Left forelimb (tissue), 1 donor: ENCODE measurements around the gene PAK1IP1.
"Not testable (repeated sequence)": the region's sequence is repeated elsewhere in the genome, so short reads cannot be mapped to it uniquely, and the experiment has no call there.

Experiments
- DNase-seq: peaks from one replicate; pipeline ENCODE4 v3.0.0-alpha.2; 2018; ENCODE audit warnings: low spot score

PAK1IP1 gene, protein sequence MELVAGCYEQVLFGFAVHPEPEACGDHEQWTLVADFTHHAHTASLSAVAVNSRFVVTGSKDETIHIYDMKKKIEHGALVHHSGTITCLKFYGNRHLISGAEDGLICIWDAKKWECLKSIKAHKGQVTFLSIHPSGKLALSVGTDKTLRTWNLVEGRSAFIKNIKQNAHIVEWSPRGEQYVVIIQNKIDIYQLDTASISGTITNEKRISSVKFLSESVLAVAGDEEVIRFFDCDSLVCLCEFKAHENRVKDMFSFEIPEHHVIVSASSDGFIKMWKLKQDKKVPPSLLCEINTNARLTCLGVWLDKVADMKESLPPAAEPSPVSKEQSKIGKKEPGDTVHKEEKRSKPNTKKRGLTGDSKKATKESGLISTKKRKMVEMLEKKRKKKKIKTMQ

DNA sequence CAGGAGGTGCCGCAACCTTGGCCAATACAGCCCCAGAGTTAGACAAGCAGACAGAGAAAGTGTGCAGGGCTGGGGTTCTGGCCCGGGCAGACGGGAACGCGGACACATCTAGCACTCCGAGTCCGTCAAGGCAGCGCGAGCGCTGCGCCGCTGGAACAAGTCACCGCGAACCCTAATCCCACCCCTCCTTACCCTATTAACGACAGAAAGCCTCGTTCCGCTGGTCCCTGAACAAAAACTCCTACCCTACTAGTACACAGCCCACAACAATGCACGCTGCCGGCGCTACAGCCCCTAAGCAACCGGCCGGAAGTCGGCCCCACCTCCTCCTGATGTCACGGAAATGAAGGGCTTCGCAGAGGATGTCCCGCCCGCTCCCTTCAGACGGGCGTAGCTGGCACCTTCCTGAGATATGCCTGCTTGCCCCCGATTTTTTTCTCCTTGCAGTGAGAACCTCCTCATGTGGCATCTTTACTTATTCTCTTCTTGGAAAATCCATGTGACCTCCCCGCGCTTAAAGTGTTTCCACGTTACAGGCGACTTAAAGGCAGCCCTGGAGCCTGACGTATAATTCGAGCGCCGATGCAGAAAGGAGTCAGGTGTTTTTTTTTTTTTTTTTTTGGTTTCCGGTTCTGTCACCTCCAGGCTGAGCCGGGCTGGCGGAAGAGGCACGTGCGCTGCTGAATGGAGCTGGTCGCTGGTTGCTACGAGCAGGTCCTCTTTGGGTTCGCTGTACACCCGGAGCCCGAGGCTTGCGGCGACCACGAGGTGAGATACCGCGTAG, at the start of gene PAK1IP1, which contains the start of gene C6orf52:
Gene PAK1IP1, plus strand, starts transcription at position 671 of the 784 bp plus-strand sequence. Its CDS starts 14 bp downstream, at position 685.
Gene C6orf52, minus strand, starts transcription at position 315 of the 784 bp plus-strand sequence. CDS start 7,066 bp downstream, outside the sequence.
- peak; percentile 97 for DNase-seq

DNA sequence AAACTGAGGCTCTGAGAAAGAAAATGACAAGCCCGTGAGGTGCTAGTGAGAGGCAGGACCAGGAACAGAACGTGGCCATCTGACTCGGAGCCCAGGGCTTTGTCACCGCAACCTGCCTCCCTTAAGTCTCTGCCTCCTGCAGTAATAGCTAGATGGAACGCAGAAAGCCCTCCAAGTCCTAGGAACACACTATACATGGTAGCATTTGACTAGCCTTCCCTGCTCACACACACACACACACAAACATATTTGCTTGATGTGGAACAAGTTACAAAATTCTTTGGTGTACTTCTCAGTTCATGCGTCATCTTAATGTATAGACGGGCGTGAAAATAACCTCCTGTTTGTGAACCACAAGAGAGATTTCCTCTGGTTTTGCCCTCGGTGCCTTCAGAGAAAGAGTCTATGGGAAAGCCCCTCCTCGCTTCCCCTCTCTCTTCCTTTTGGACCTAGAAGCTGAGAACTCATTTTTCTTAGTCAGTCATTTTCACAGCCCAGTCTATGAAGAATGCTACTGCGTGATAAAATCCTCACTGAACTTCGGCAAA, 39.2 kb upstream of the PAK1IP1 start:
- no peak for DNase-seq

DNA sequence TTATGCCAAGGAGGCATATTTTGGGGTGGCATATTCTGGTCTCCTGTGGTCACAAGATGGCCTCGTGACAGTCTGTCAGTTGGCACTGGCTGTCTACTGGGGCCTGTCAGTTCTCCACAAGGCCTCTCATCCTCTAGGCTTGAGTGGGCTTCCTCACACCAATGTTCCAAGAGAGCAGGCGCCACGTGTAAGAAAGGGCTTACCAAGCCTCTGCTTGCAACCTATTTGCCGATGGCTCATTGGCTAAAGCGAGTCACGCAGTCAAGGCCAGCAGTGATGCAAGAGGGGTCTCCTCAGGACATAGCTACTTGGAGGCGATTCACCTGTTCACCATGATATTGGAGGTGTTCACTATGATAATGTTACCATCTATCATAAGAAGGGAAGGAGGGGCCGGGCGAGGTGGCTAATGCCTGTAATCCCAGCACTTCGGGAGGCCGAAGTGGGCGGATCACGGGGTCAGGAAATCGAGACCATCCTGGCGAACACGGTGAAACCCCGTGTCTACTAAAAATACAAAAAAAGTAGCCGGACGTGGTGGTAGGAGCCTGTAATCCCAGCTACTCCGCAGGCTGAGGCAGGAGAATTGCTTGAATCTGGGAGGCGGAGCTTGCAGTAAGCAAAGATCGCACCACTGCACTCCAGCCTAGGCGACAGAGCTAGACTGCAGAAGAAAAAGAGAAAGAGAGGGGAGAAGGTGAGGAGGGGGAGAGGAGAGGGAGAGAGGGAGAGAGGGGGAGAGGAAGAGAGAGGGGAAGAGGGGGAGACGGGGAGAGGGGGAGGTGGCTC, 35.7 kb upstream of the PAK1IP1 start:
- DNase-seq: no peak

DNA sequence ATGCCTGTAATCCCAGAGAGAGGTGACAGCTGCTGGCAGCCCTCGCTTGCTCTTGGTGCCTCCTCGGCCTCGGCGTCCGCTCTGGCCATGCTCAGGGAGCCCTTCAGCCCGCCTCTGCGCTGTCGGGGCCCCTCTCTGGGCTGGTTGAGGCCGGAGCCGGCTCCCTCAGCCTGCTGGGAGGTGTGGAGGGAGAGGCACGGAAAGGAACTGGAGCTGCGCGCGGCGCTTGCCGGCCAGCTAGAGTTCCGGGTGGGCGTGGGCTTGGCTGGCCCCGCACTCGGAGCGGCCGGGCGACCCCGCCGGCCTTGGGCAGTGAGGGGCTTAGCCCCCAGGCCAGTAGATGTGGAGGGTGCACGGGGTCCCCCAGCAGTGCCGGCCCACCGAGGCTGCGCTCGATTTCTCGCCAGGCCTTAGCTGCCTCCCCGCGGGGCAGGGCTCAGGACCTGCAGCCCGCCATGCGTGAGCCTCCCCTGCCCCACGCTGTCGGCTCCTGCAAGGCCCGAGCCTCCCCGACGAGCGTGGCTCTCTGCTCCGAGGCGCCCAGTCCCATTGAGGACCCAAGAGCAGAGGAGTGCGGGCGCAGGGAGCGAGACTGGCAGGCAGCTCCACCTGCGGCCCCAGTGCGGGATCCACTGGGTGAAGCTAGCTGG, 34.9 kb upstream of the PAK1IP1 start:
- DNase-seq: no peak

DNA sequence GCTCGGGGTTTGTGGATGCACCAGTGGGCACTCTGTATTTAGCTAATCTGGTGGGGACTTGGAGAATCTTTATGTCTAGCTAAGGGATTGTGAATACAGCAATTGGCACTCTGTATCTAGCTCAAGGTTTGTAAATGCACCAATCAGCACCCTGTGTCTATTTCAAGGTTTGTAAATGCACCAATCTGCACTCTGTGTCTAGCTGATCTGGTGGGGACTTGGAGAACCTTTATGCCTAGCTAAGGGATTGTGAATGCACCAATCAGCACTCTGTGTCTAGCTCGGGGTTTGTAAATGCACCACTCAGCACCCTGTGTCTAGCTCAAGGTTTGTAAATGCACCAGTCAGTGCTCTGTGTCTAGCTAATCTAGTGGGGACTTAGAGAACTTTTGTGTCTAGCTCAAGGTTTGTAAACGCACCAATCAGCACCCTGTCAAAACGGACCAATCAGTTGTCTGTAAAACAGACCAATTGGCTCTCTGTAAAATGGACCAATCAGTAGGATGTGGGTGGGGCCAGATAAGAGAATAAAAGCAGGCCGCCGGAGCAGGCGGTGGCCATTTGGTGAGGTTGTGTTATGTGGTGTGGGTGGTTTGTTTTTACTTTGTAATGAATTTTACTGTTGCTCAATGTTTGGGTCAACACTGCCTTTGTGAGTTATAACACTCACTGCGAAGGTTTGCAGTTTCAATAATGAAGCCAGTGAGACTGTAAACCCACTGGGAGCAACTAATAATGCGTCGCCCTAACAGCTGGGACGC, 34.2 kb upstream of the PAK1IP1 start:
- not testable (repeated sequence) for DNase-seq

DNA sequence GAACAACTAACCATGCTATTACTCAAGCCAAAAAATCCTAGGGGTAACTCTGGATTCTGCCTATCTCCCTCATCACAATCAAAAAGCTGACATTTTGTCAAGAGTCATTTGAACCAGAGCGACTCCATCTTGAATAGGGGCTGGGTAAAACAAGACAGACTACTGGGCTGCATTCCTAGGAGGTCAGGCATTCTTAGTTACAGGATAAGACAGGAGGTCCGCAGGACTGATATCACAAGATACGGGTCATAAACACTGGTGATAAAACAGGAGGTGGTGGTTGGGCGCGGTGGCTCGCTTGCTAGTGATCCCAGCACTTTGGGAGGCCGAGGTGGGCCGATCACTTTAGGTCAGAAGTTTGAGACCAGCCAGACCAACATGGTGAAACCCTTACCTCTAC, 32.6 kb upstream of the PAK1IP1 start:
- DNase-seq: no peak

DNA sequence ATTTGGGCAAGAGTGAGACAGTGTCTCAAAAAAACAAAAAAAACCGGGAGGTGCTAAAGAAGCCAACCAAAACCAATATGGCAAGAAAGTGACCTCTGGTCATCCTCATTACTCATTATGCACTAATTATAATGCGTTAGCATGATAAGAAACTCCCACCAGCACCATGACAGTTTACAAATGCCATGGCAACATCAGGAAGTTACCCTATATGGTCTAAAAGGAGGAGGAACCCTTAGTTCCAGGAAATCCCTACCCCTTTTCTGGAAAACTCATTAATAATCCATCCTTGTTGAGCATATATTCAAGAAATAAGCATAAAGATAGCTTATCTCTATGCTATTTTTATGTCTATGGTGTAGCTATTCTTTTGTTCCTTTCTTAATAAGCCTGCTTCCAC, 32.0 kb upstream of the PAK1IP1 start:
- no peak for DNase-seq

DNA sequence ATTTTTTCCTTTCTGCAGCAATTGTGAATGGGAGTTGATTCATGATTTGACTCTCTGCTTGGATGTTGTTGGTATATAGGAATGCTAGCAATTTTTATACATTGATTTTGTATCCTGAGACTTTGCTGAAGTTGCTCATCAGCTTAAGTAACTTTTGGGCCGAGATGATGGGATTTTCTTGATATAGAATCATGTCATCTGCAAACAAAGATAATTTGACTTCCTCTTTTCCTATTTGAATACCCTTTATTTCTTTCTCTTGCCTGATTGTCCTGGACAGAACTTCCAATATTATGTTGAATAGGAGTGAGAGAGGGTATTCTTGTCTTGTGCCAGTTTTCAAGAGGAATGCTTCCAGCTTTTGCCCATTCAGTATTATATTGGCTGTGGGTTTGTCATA, 29.2 kb upstream of the PAK1IP1 start:
- DNase-seq: not testable (repeated sequence)

DNA sequence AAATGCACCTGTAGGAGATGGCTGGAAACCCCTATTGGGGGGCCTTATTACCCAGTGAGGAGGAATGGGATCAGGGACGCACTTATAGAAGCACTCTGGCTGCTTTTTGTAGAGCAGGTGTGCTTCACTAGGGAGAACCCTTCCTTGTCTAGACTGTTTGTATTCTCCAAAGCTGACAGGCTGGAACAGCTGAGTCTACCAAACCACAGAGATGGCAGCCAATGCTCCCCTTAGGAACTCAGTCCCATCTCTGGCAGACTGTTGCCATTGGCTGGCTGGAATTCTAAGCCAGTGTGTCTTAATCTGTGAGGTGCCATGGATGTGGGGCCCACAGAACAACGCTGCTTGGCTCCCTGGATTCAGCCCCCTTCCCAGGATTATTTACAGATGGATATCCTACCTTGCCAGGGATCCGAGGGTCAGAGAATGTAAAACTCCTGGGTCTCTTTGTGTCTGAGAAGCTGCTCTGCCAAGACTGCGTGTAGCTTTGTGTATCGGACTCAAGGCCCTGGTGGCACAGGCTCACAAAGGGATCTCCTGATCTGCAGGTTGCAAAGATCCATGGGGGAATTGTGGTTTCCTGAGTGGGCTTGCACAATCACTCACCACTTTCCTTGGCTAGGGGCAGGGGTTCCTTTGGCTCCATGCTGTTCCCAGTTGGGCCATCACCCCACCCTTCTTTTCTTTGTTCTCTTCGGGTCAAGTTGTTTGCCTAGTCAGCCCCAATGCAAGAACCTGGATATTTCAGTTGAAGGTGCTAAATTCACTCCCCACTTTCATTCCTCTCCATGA, 26.4 kb upstream of the PAK1IP1 start:
- DNase-seq: no peak

DNA sequence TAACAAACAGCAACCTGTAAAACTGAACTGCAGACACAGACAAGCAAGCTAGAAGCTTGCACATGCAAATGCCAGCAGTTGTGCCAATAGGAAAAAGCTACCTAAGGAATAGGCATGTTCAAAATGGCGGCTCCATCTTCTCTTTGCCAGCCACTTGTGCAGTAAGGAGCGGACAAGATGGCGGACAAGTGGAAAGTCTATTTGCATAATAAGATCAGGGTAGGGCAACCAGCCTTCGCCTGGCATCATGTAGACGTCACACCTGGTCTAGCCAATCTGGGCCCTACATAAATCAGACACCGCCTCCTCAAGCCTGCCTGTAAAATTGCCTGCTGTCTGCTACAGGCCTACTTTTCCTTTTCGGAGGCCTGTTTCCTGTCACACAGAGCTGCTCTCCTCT, 18.4 kb upstream of the PAK1IP1 start:
- DNase-seq: no peak

DNA sequence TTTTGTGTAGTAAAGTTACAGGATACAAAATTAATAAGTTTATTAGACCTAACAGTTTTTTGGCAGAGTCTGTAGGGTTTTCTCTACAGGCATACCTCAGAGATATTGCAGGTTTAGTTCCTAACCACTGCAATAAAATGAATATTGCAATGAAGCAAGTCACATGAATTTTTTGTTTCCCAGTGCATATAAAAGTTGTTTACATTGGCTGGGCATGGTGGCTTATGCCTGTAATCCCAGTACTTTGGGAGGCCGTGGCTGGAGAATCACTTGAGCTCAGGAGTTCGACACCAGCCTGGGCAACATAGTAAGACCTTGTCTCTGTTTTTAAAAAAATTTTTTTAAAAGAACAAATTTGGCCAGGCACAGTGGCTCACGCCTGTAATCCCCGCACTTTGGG, 16.3 kb upstream of the PAK1IP1 start:
- DNase-seq: no peak

DNA sequence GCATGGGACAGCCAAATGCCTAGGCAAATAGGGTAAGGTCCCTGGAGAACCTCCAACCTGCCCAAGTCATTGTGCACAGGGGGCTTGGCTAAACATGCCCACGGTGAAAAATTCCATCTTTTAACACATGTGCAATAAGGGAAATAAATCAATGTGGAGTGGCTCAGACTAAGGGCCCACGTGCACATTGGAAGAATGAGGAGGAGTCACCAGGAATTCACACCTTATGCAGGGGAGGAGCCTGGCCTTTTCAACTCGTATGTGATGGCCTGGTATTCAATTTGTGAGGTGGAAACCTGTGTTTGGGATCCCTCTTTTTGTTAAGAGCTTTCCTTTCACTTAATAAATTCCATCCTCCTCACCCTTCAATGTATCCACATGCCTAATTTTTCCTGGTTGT, 13.0 kb upstream of the PAK1IP1 start:
- DNase-seq: no peak

DNA sequence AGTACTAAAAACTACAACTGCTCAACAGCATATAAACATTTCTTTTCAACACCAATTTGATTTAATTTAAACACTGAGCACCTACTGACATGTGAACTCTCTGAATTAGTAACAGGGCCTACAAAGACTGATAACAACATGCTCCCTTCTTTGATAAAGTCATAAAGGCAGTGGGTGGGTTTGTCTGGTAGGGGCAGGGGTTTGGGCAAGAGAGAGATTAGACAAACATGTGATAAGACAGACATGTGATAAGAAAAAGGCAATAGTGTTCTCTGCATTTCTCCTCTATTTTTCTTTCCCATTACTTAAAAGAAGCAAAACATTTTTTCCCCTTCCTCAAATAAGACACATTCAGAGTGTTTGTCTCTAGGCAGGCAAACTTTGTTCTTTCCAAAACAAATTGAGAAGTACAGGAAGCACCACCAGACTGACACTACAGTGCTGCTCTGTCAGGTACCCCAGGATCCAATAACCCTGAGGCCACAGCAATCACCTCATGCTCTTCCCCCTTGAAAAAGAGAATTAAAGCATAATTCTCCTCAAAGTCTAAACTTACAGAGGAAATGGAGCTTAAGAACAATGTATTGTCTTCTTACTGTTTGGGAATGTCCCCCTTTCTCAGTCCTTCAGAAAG, 12.3 kb upstream of the PAK1IP1 start:
- DNase-seq: no peak

DNA sequence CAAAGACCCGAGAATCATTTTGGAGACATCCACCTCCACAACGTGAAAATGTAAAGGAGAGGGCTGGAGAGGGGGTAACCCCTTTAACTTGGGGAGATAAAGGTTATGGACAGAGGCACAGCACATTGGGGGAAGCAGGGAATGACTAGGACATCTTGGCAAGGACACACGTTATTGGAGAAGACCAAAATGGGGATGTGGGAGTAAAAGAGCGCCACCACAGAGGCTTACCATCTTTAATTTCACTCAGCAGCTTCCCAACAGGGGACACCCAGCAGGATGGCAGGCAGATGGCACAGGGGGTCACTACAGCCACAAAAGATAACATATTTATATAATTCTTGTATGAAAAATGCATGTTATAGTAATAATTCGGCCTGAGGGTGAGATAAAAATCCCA, 10.2 kb upstream of the PAK1IP1 start:
- DNase-seq: no peak

DNA sequence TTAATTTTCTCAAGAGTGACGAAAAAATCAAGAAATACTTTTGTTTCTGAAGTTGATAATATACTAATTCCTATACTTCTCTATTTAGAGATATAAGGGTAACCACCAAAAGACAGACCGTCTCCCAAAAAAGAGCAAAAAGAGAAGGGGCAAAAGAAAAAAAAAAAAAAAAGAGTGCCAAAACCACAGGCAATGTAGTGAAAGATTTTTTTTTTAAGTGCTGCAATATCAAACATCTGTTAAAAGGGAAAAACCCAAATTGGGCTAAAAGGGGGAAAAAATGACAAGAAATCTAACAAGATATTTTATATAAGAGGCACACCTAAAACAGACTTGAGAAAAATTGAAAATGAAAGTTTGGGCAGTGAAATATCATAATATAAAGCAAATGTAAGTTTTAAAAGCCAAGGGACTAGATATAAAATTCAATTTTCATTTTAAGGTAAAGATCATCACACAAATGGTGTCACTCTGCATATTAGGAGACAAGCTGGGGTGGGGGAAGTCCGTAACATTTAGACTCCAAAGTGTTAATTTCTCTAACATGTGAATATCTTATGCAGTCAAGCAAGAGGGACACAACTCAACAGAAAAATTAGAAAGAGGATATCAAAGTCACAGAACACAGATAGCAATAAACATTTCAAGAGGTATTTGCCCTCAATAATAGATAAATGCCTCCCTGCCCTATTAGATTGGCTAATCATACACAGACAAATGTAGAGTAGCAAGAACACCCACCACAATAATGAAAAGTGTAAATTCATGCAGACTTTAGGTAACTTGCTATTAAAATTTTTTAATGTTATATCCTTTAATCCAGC, 9.5 kb upstream of the PAK1IP1 start:
- no peak for DNase-seq

DNA sequence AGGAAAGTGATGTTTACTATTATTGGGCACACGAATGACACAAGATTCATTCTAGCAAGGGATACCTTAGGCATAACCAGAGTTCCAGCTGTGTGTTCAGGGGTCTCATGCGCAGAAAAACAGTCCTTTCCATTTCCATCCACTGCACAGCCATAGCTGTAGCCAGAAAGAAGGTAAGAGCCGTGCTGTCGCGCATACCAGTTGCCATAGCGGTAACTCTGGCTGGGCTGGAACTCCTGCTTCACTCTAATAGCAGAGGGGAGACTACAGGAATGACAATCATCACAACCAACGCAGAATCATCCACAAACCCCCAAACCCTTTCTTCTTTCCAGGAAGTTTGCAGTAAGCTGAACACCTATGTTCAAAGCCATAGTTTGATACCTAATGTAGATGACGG, 7.9 kb upstream of the PAK1IP1 start:
- DNase-seq: no peak

DNA sequence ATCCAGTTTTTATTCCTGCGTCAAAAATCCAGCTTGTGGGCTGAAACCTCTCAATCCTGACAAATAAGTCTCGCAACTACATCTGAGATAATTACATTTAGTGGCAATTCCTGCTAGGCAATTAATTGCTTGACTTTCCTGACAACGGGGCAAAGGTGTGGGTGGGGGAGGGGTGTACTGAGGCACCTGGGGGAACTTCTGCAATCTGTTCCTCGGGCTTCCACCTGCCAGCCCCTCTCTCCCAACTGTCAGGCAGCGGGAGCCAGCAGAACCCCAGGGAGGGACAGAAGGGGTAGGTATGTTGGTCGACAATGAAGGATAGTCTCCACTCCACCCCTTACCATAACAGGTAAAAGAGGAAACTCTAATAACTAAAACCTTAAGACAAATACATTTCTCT, 7.2 kb upstream of the PAK1IP1 start:
- DNase-seq: no peak

DNA sequence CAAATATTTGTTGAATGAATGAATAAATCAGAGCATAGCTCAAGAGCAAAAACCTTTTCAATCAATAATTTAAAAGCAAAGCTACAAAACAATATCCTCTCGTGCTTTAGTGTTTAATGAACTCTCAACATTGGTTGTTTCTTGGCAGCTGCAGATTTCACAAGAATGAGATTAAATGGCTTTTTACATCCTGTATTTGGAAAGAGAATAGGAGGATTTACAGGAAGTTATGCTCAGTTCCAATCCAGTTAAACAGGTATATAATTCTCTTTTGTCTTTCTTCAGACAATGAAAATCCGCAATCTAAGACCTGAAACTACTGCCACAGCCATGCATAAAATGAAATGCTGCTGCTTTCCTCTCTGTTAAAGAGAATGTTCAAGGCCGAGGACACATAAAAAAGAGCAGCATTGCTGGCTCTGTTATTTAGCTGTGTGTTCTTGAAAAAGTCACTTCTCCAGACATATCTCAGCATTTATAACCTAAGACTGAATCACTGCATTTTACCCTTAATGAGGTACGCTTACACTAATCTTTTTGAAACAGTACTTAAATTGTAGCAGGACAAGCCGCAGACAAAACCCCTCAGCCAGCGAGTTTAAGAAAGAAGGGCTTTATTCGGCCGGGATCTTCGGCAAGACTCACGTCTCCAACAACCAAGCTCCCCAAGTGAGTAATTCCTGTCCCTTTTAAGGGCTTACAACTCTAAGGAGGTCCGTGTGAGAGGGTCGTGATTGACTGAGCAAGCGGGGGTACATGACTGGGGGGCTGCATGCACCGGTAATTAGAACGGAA, 3.9 kb upstream of the PAK1IP1 start:
- DNase-seq: no peak
